Activated CD8-positive, alpha-beta memory T cell treated with anti-CD3 and anti-CD28 coated beads, Interleukin-2, amount 10 ng/mL, durations not matched to agents 7 days and 5 days (primary cell): ENCODE results near the gene PODNL1. TPM values are rescaled to one million over a fixed set of nuclear protein-coding genes. Genes with fewer than 3 reads are reported as not detected.

Experiments used
- ATAC-seq: fragments of 150-1000 bp; cut with Tn5 transposase; one replicate; pipeline ENCODE4 v1.10.0; 2021; ENCODE audit warnings: moderate library complexity
- CTCF ChIA-PET: fragments of 350-600 bp; sonication (Branson Sonifier 250); formaldehyde crosslinking; loops from one replicate; lab custom pipeline; 2021; ENCODE audit warnings: antibody characterized with exemption; lab: Charles Lee
- DNase-seq: peaks from one replicate; pipeline ENCODE4 v3.0.0-alpha.2; 2020
- H3K27ac Mint-ChIP-seq: one replicate; pipeline ENCODE4 v1.8.0; 2021; ENCODE audit warnings: mild to moderate bottlenecking, mixed read lengths
- H3K27me3 Mint-ChIP-seq: one replicate; pipeline ENCODE4 v1.8.0; 2021; ENCODE audit warnings: mixed read lengths
- H3K36me3 Mint-ChIP-seq: one replicate; pipeline ENCODE4 v1.8.0; 2021; ENCODE audit warnings: mild to moderate bottlenecking, mixed read lengths
- H3K4me1 Mint-ChIP-seq: one replicate; pipeline ENCODE4 v1.8.0; 2021; ENCODE audit warnings: mixed read lengths
- H3K4me3 Mint-ChIP-seq: one replicate; pipeline ENCODE4 v1.8.0; 2021; ENCODE audit warnings: mild to moderate bottlenecking, moderate library complexity, mixed read lengths
- H3K9me3 Mint-ChIP-seq: one replicate; pipeline ENCODE4 v1.8.0; 2022; ENCODE audit warnings: low read depth, mixed read lengths
- total RNA-seq, 2 experiments: library from RNA; stranded (reverse); gene quantifications; one replicate each; pipeline ENCODE4 v1.2.3, GENCODE V29; 2021

The PODNL1 gene
- total RNA-seq, 2 experiments from 2014 or later = 0.29 to 0.47 TPM

DNA sequence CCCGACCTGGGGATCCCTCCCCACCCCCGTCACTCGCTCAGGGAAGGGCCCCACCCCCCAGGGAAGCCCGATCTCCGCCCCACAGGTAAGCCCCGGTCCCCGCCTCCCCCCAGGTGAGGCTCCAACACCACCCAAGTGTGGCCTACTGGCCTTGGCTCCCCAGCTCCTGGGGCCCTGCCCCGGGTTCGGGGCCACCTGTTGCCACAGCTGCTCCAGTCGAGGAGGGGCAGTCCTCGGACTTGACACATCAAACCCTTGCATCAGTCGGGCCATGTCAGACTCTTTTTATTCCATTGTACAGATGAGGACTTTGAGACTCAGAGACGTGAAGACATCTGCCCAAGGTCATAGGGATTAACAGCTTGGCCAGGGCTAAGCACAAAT is 31.7 kb downstream of the PODNL1 start:
- peak overlapping the region; percentile 43 for H3K27ac Mint-ChIP-seq
- CTCF ChIA-PET = interaction anchor here (0.7 to 2.7 kb wide), 5 partner anchors 20 to 169 kb away, joined by 3 to 17 read pairs (median 3); partner anchors contain the start of gene MISP3
- ATAC-seq (peak; percentile 35), DNase-seq (peak; percentile 54)
- peaks cover 11% of the 10 kb centered on the region for H3K36me3 Mint-ChIP-seq
- peak overlapping the region; percentile 80 for H3K4me3 Mint-ChIP-seq
- H3K27me3 Mint-ChIP-seq = no peaks in the 10 kb centered on the region
- H3K4me1 Mint-ChIP-seq = peaks cover 20% of the 10 kb centered on the region
- H3K9me3 Mint-ChIP-seq = no peaks in the 10 kb centered on the region

DNA sequence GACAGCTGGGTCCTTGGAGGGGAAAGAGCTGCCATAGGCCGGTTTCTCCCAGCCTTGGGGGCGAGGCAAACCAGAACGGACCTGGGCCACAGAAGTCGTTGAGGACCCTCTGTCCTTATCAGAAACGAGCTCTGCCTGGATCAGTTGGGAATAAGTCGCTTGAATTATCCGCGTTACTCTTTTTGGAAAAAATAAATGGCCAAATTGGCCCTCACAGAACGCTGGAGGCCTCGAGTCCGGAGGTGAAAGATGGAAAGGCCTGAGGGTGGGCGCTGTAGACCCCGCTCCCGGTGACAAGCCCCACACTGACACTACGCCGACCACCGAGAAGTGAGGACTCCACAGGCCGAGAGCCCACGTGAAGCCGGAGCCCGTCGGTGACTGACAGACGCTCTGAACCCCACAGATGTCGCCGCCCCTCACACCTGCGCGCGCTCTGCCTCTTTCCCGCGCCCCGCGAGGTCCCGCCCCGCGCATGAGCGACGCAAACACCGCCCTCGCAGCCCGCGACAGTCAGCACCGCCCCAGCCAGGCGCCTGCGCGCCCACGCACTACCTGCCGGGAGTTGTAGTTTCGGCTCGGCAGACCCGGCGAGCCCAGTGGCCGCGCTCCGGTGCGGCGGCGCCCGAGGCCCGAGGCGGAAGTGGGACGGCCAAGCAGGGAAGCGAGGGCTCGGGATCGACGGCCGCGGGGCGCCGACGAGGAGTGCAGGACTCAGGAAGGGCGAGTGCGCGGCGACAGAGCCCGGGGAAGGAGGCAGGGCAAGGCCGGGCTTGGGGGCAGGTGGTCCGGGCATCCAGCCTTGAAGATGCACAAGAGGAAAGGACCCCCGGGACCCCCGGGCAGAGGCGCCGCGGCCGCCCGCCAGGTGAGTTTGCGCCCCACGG is 32.3 kb downstream of the PODNL1 start, which contains the start of the genes BRME1 and CC2D1A:
TSS of gene BRME1 (minus strand) at position 484 of the 887 bp plus-strand sequence. CDS start 1,225 bp downstream, outside the sequence.
TSS of gene CC2D1A (plus strand) at position 568 of the 887 bp plus-strand sequence. CDS start at position 809, 241 bp downstream.
- ATAC-seq = peak; percentile 99
- peak; percentile 96 for DNase-seq
- no peaks in the 10 kb centered on the region for H3K27me3 Mint-ChIP-seq
- H3K36me3 Mint-ChIP-seq = peaks cover 7% of the 10 kb centered on the region
- peaks cover 20% of the 10 kb centered on the region for H3K4me1 Mint-ChIP-seq
- CTCF ChIA-PET = interaction anchor here (0.5 to 2.7 kb wide), 8 partner anchors 19 to 184 kb away, joined by 3 to 17 read pairs (median 3); partner anchors contain the start of genes IL27RA and MISP3
- no peaks in the 10 kb centered on the region for H3K9me3 Mint-ChIP-seq
- H3K27ac Mint-ChIP-seq = peak within 1 kb of the TSS; percentile 87
- peak within 1 kb of the TSS; percentile 80 for H3K4me3 Mint-ChIP-seq

DNA sequence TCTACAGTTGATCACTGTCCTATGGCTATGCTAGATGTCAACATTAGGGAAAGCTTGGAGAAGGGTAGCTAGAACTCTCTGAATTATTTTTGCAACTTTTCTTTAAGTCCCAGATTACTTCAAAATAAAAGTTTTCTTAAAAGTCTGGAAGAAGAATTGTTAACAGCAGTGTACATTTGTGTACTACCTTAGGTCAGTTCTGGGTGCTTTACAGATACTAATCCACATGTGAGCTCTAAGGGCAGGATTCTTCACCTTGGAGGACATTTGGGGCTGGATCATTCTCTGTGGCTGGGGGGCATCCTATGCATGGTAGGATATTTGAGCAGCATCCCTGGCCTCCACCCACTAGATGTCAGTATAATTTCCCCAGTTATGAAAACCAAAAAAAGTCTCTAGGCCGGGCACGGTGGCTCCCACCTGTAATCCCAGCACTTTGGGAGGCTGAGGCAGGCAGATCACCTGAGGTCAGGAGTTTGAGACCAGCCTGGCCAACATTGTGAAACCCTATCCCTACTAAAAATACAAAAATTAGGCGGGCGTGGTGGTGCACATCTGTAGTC is 35.1 kb downstream of the PODNL1 start:
- H3K27me3 Mint-ChIP-seq = no peaks in the 10 kb centered on the region
- no peak overlapping the region for H3K4me3 Mint-ChIP-seq
- H3K36me3 Mint-ChIP-seq = no peaks in the 10 kb centered on the region
- no peak overlapping the region for H3K27ac Mint-ChIP-seq
- CTCF ChIA-PET = interaction anchor here (0.6 to 2.9 kb wide), 30 partner anchors 9 to 234 kb away, joined by 3 to 18 read pairs (median 3); partner anchors contain the start of genes ASF1B, DCAF15, IL27RA and MISP3
- H3K9me3 Mint-ChIP-seq = no peaks in the 10 kb centered on the region
- DNase-seq (peak; percentile 56), ATAC-seq (no peak)
- peaks cover 20% of the 10 kb centered on the region for H3K4me1 Mint-ChIP-seq

DNA sequence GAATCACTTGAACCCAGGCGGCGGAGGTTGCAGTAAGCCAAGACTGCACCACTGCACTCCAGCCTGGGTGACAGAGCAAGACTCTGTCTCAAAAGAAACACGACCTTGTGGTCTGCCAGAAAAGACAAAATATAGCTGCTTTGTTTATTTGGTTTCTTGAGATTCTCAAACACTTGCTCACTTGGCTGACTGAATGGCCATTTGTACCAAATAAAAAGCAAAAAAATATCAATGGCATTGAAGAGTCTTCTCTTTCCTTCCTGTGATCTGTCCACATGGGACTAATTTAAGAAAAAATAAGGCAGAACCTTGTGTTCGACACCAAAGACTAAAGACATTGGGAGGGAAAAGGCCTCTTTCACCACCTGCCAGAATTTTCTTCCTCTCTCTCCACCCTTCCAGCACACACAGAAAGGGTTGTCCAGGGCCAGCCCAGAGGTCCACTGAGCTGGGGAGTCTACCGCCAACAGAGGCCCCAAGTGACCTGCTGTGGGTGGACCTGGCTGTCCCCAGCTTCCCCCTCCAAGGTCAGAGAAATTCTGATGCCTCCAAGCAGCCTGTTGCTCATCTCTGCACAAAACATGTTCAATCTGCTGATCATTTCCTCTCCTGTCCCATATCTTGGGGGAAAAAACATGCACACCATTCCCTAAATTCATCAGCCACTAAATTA is 38.2 kb downstream of the PODNL1 start:
- H3K4me3 Mint-ChIP-seq = no peak overlapping the region

DNA sequence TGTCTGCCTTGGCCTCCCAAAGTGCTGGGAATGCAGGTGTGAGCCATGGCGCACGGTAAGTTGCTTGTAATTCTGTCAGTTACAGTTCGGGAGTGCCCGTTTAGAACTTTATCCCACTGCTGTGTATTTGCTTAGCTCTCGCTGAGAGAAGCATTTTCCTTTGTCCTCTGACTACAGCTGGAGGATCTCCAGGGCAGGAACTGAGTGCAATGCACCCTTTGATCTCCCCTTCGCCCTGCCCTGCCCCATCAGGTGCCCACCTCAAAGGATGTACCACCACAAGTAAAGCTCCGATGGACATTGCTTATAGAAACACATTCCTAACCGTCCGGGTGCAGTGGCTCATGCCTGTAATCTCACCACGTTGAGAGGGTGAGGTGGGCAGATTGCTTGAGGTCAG is 38.8 kb downstream of the PODNL1 start:
- no peak overlapping the region for H3K27ac Mint-ChIP-seq
- H3K27me3 Mint-ChIP-seq = no peaks in the 10 kb centered on the region
- DNase-seq (no peak), ATAC-seq (no peak)
- no peaks in the 10 kb centered on the region for H3K36me3 Mint-ChIP-seq
- peaks cover 3% of the 10 kb centered on the region for H3K4me1 Mint-ChIP-seq
- CTCF ChIA-PET = interaction anchor here (1.0 kb wide), 1 partner anchor 12 kb away, joined by 3 read pairs; no protein-coding TSS in a partner anchor
- no peaks in the 10 kb centered on the region for H3K9me3 Mint-ChIP-seq
- H3K4me3 Mint-ChIP-seq = no peak overlapping the region

More for the DNA sequence above, 38.2 kb downstream of the PODNL1 start:
- peaks cover 7% of the 10 kb centered on the region for H3K4me1 Mint-ChIP-seq
- H3K36me3 Mint-ChIP-seq = no peaks in the 10 kb centered on the region
- no peaks in the 10 kb centered on the region for H3K9me3 Mint-ChIP-seq
- H3K27me3 Mint-ChIP-seq = no peaks in the 10 kb centered on the region
- no peak for DNase-seq
- no peak for ATAC-seq
- peak overlapping the region; percentile 37 for H3K27ac Mint-ChIP-seq
- CTCF ChIA-PET = interaction anchor here (0.9 to 1.8 kb wide), 4 partner anchors 12 to 174 kb away, joined by 3 to 4 read pairs (median 4); no protein-coding TSS in a partner anchor

DNA sequence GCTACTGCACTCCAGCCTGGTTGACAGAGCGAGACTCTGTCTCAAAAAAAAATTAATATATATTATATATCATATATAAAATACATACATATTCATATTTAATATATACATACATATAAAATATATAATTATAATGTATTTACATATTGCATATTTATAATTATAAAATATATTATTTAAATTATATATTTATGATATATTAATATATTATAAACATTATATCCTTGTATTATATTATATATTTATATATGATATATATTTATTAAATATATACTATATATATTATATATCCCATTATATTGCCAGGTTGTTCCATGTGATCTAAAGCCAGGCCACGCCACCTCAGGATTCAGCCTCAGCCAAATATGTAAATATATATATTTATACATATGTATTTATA is 42.0 kb downstream of the PODNL1 start:
- no peak overlapping the region for H3K27ac Mint-ChIP-seq
- ATAC-seq (no peak), DNase-seq (no peak)
- CTCF ChIA-PET = no interaction called here
- no peak overlapping the region for H3K4me3 Mint-ChIP-seq
- no peaks in the 10 kb centered on the region for H3K4me1 Mint-ChIP-seq
- H3K9me3 Mint-ChIP-seq = no peaks in the 10 kb centered on the region
- peaks cover 2% of the 10 kb centered on the region for H3K27me3 Mint-ChIP-seq
- no peaks in the 10 kb centered on the region for H3K36me3 Mint-ChIP-seq

DNA sequence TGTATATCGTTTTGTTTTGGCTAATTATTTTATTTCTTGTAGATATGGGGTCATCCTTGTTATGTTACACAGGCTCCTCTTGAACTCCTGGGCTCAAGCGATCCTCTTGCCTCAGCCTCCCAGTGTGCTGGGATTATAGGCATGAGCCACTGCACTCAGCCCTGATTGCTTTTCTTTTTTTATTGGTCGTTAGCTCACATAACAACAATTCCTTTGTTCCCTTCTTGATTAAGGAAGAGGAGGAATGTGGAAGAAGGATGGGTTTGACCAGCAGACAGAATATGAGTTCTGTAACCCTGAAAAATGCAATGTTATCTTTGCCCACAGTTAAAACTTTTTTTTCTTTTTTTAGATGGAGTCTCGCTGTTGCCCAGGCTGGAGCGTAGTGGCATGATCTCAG is 43.7 kb downstream of the PODNL1 start:
- Mint-ChIP-seq H3K27me3 (peaks cover 2% of the 10 kb centered on the region), H3K27ac (no peak overlapping the region), H3K4me3 (no peak overlapping the region), H3K36me3 (no peaks in the 10 kb centered on the region), H3K4me1 (no peaks in the 10 kb centered on the region), H3K9me3 (no peaks in the 10 kb centered on the region)
- DNase-seq = no peak
- no peak for ATAC-seq
- CTCF ChIA-PET = interaction anchor here (1.3 kb wide), 1 partner anchor 8 kb away, joined by 3 read pairs; no protein-coding TSS in a partner anchor

DNA sequence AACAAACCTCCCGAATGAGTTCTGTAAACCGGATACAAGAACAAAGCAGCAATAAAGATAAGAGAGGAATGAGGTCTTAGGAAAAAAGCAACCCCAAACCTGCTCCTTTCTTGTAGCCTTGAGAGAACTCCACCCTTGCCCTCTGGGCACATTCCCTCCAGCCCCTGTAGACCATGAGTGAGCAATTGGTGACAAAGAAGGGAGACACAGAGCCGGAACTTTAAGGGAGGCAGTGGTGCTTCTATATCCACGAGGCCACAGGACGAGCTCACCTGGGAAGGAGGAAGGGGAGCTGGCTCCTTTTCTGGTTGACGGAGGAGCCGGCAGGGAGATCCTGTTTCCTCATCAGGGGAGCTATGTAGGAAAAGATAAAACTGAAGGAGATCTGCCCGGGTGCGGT is 45.3 kb downstream of the PODNL1 start:
- Mint-ChIP-seq H3K9me3 (no peaks in the 10 kb centered on the region), H3K27ac (no peak overlapping the region), H3K36me3 (no peaks in the 10 kb centered on the region), H3K4me1 (peaks cover 3% of the 10 kb centered on the region), H3K27me3 (peaks cover 2% of the 10 kb centered on the region), H3K4me3 (no peak overlapping the region)
- CTCF ChIA-PET = interaction anchor here (0.9 to 1.5 kb wide), 4 partner anchors 10 to 181 kb away, joined by 3 to 4 read pairs (median 3); partner anchors contain the start of gene IL27RA
- DNase-seq (no peak), ATAC-seq (no peak)

DNA sequence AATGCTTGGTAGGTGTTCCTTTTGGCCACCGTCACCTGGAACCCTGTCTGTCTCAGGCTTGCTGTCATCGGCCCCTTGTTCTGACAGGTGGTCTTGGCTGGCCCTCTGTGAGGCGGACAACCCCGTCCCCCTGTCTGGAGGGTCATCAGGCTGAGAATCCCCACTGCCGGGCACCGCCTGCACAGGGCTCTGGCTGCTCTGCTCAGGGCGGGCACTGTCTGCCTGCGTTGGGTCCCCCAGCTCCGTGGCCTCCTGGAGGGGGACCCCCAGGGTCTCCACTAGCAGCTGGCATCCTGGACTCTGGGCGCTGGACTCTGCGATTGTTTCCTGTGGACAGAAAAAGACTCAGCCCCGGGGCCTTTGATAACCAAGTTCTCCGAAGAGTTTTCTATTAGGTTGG is 48.1 kb downstream of the PODNL1 start:
- Mint-ChIP-seq H3K4me3 (no peak overlapping the region), H3K9me3 (no peaks in the 10 kb centered on the region), H3K27me3 (peaks cover 3% of the 10 kb centered on the region), H3K4me1 (peaks cover 27% of the 10 kb centered on the region), H3K36me3 (no peaks in the 10 kb centered on the region), H3K27ac (no peak overlapping the region)
- DNase-seq (no peak), ATAC-seq (no peak)
- CTCF ChIA-PET = interaction anchor here (2.2 kb wide), 1 partner anchor 13 kb away, joined by 6 read pairs; no protein-coding TSS in a partner anchor

DNA sequence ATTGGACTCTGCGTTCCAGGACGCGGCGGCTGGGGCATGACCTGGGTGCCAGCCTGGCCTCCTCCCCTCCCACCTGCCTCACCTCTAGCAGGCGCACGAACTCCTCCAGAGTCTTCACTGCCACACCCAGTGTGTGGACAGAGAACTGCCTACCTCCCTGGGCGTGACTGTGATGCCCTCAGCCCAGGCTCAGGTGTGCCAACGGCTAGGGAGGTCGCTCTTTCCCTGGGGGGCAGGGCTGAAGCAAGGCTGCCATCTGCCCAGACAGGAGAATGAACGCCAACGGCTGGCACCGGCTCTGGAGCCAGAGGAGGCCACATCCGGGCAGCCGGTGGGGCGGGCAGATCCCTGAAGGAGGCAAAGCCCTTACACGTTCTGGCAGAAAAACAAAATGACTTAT is 49.9 kb downstream of the PODNL1 start:
- DNase-seq (no peak), ATAC-seq (no peak)
- Mint-ChIP-seq H3K4me1 (peaks cover 34% of the 10 kb centered on the region), H3K36me3 (no peaks in the 10 kb centered on the region), H3K4me3 (no peak overlapping the region), H3K27ac (no peak overlapping the region), H3K9me3 (no peaks in the 10 kb centered on the region), H3K27me3 (peaks cover 11% of the 10 kb centered on the region)
- CTCF ChIA-PET = interaction anchor here (1.4 to 11.4 kb wide), 5 partner anchors 9 to 183 kb away, joined by 3 to 153 read pairs (median 8); partner anchors contain the start of gene MISP3

DNA sequence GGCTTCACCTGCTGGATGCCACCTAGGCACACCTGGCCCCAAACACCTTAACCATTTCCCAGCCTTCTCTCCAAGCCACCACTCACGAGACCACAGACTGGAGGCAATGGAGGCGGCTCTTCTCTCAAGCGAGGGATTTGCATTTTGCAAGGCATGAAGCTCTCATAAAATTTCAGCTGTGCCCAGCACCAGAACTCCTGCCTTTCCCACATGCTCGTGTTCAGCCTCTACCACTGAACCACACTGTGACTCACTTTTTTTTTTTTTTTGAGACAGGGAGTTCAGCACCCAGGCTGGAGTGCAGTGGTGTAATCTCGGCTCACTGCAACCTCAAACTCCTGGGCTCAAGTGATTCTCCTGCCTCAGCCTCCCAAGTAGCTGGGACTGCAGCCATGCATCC is 50.7 kb downstream of the PODNL1 start:
- Mint-ChIP-seq H3K27ac (peak overlapping the region; percentile 68), H3K36me3 (no peaks in the 10 kb centered on the region), H3K9me3 (no peaks in the 10 kb centered on the region), H3K4me3 (peak overlapping the region; percentile 51), H3K27me3 (peaks cover 9% of the 10 kb centered on the region), H3K4me1 (peaks cover 38% of the 10 kb centered on the region)
- peak; percentile 43 for ATAC-seq
- DNase-seq = peak; percentile 48
- CTCF ChIA-PET = interaction anchor here (1.0 to 11.4 kb wide), 13 partner anchors 12 to 249 kb away, joined by 3 to 153 read pairs (median 6); partner anchors contain the start of genes ASF1B, IL27RA, MISP3 and RLN3

DNA sequence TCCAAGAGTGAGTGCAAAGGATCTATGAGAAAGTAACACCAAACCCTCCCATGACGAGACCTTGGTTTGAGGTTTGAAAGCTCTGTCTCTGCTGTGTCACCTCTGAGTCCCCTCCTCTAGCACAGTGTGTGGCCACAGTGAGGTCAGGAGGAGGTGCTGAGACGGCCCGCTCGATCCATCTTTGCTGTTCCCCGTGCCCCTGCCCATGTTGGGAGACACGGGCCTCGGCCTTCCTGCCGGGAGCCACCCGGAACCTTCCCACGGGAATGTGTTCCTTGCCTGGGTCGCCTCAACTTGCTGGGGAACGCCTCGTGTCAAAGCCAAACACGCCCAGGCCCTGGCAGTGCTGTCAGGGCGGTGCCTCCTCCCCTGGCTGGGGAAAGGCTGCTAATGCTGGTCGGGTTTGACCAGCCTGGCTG is 51.2 kb downstream of the PODNL1 start:
- DNase-seq = peak; percentile 91
- peaks cover 9% of the 10 kb centered on the region for H3K27me3 Mint-ChIP-seq

More for the DNA sequence above, 51.2 kb downstream of the PODNL1 start:
- H3K4me1 Mint-ChIP-seq = peaks cover 42% of the 10 kb centered on the region
- CTCF ChIA-PET = interaction anchor here (0.6 to 11.4 kb wide), 21 partner anchors 11 to 610 kb away, joined by 3 to 153 read pairs (median 4); partner anchors contain the start of genes ASF1B, IL27RA, MISP3 and RLN3
- H3K27ac Mint-ChIP-seq = peak overlapping the region; percentile 68
- ATAC-seq = peak; percentile 90
- no peaks in the 10 kb centered on the region for H3K9me3 Mint-ChIP-seq
- H3K4me3 Mint-ChIP-seq = peak overlapping the region; percentile 51
- H3K36me3 Mint-ChIP-seq = no peaks in the 10 kb centered on the region
